Measurements from ENCODE around the gene XPR1. TPM values are rescaled to one million over a fixed set of nuclear protein-coding genes. Genes with fewer than 3 reads are reported as not detected.

The XPR1 gene
- total RNA-seq, 2 donors from 2014 or later = 39.3 to 50.9 TPM

- Histone ChIP-seq H3K27me3 (ENCODE audit: control insufficient read depth, insufficient read depth, low read length, poor library complexity, severe bottlenecking) (no peaks in the 10 kb centered on the region), H3K4me1 (ENCODE audit: control insufficient read depth, insufficient read depth, low read length) (no peaks in the 10 kb centered on the region), H3K27ac (ENCODE audit: low read depth, low read length) (no peak overlapping the region), H3K36me3 (ENCODE audit: control insufficient read depth, insufficient read depth, low read length) (peaks cover 5% of the 10 kb centered on the region), H3K9me3 (ENCODE audit: control insufficient read depth, low read length) (peaks cover under 1% of the 10 kb centered on the region), H3K9ac (ENCODE audit: extremely low read depth, low read length, poor library complexity, severe bottlenecking) (no peak overlapping the region), H3K4me3 (ENCODE audit: low read length) (no peak overlapping the region)
- DNase-seq = no peak
- Mint-ChIP-seq H3K27me3 (ENCODE audit: insufficient read depth) (no peaks in the 10 kb centered on the region), H3K9me3 (no peaks in the 10 kb centered on the region), H3K27ac (no peak overlapping the region), H3K4me3 (no peak overlapping the region), H3K4me1 (peaks cover 22% of the 10 kb centered on the region), H3K36me3 (ENCODE audit: low read depth) (peaks cover 10% of the 10 kb centered on the region)
- 82% methylated on average over 2 of the region's 2 CpGs; no CpG with 5 or more reads in 1 of the 2 experiments for WGBS, 2 experiments (ENCODE audit: insufficient coverage in 1 of 2, insufficient read length in 1 of 2)
- TF ChIP-seq CTCF (conservative IDR thresholded peaks at IDR 0.05) = no peak
Observed at GRCh38 chr1:180860535-180860934, 228.7 kb downstream of the XPR1 start.

- peaks cover 11% of the 10 kb centered on the region for H3K9me3 ChIP-seq (ENCODE audit: control insufficient read depth, low read length)
- no peak overlapping the region for H3K27ac ChIP-seq (ENCODE audit: low read depth, low read length)
- H3K27ac Mint-ChIP-seq = peak overlapping the region; percentile 9
- no peaks in the 10 kb centered on the region for H3K27me3 ChIP-seq (ENCODE audit: control insufficient read depth, insufficient read depth, low read length, poor library complexity, severe bottlenecking)
- H3K4me3 ChIP-seq (ENCODE audit: low read length) = peak overlapping the region; percentile 27
- peaks cover 18% of the 10 kb centered on the region for H3K36me3 Mint-ChIP-seq (ENCODE audit: low read depth)
- WGBS, 2 experiments (ENCODE audit: insufficient coverage in 1 of 2, insufficient read length in 1 of 2) = 71% methylated on average over 1 of the region's 1 CpG
- no peak overlapping the region for H3K4me3 Mint-ChIP-seq
- no peak overlapping the region for H3K9ac ChIP-seq (ENCODE audit: extremely low read depth, low read length, poor library complexity, severe bottlenecking)
- no peak for DNase-seq
- no peaks in the 10 kb centered on the region for H3K4me1 ChIP-seq (ENCODE audit: control insufficient read depth, insufficient read depth, low read length)
- H3K4me1 Mint-ChIP-seq = peaks cover 11% of the 10 kb centered on the region
- no peaks in the 10 kb centered on the region for H3K27me3 Mint-ChIP-seq (ENCODE audit: insufficient read depth)
- H3K9me3 Mint-ChIP-seq = peaks cover 6% of the 10 kb centered on the region
- TF ChIP-seq CTCF (conservative IDR thresholded peaks at IDR 0.05) = no peak
- peaks cover 14% of the 10 kb centered on the region for H3K36me3 ChIP-seq (ENCODE audit: control insufficient read depth, insufficient read depth, low read length)
Observed at GRCh38 chr1:180862305-180862704, 230.5 kb downstream of the XPR1 start.

GRCh38 chr1:180863158-180863775 is 231.4 kb downstream of the XPR1 start:
- Mint-ChIP-seq H3K4me1 (peaks cover 11% of the 10 kb centered on the region), H3K9me3 (peaks cover 6% of the 10 kb centered on the region), H3K4me3 (no peak overlapping the region), H3K27me3 (ENCODE audit: insufficient read depth) (no peaks in the 10 kb centered on the region), H3K36me3 (ENCODE audit: low read depth) (peaks cover 18% of the 10 kb centered on the region), H3K27ac (no peak overlapping the region)
- Histone ChIP-seq H3K4me3 (ENCODE audit: low read length) (no peak overlapping the region), H3K27ac (ENCODE audit: low read depth, low read length) (no peak overlapping the region), H3K9me3 (ENCODE audit: control insufficient read depth, low read length) (peaks cover 11% of the 10 kb centered on the region), H3K36me3 (ENCODE audit: control insufficient read depth, insufficient read depth, low read length) (peaks cover 14% of the 10 kb centered on the region), H3K27me3 (ENCODE audit: control insufficient read depth, insufficient read depth, low read length, poor library complexity, severe bottlenecking) (no peaks in the 10 kb centered on the region), H3K9ac (ENCODE audit: extremely low read depth, low read length, poor library complexity, severe bottlenecking) (no peak overlapping the region), H3K4me1 (ENCODE audit: control insufficient read depth, insufficient read depth, low read length) (no peaks in the 10 kb centered on the region)
- DNase-seq = no peak
- TF ChIP-seq CTCF (conservative IDR thresholded peaks at IDR 0.05) = peak; percentile 87
- 52% methylated on average over 6 of the region's 6 CpGs; no CpG with 5 or more reads in 1 of the 2 experiments for whole genome bisulfite sequencing, 2 experiments (ENCODE audit: insufficient coverage in 1 of 2, insufficient read length in 1 of 2)
